ENCODE data around the gene HHAT.
A peak's percentile ranks its signal among the peaks of the same experiment; 100 is the strongest.

HHAT gene

GRCh38 chr1:210339500-210339899 is 10.8 kb downstream of the HHAT start:
- no peak overlapping the region for H3K4me3 ChIP-seq (ENCODE audit: low read depth, low read length)
- no peak for TF ChIP-seq CTCF (IDR thresholded peaks at IDR 0.05; ENCODE audit: borderline replicate concordance, insufficient read depth, low read depth, low read length)

GRCh38 chr1:210340311-210340710 is 11.6 kb downstream of the HHAT start:
- no peak overlapping the region for H3K4me3 ChIP-seq (ENCODE audit: low read depth, low read length)
- TF ChIP-seq CTCF (IDR thresholded peaks at IDR 0.05; ENCODE audit: borderline replicate concordance, insufficient read depth, low read depth, low read length) = no peak

GRCh38 chr1:210340841-210341240 is 12.1 kb downstream of the HHAT start:
- no peak for TF ChIP-seq CTCF (IDR thresholded peaks at IDR 0.05; ENCODE audit: borderline replicate concordance, insufficient read depth, low read depth, low read length)

GRCh38 chr1:210342986-210343780 is 14.5 kb downstream of the HHAT start:
- H3K4me3 ChIP-seq (ENCODE audit: low read depth, low read length) = peak overlapping the region; percentile 8
- TF ChIP-seq CTCF (IDR thresholded peaks at IDR 0.05; ENCODE audit: borderline replicate concordance, insufficient read depth, low read depth, low read length) = no peak

More at GRCh38 chr1:210340841-210341240, 12.1 kb downstream of the HHAT start:
- no peak overlapping the region for H3K4me3 ChIP-seq (ENCODE audit: low read depth, low read length)

DNA sequence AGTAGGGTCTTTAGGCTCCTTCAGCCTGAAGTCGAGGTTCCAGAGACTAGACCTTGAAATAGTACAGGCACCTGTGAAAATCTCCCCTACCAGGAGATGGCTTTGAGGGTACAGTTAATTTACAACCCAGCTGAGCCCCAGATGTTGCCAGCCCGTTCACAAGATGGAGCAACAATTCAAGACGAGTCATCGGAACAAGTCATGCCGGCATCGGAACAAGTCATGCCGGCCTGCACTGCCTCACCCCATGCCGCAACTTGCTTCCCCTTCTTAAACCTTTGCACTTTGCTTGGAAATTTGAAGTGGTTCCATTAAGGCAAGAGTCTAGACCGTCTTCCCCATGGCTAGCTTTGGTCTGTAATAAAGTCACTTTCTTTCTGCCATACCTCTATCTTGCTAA is 16.0 kb downstream of the HHAT start:
- H3K4me3 ChIP-seq (ENCODE audit: low read depth, low read length) = no peak overlapping the region
- TF ChIP-seq CTCF (IDR thresholded peaks at IDR 0.05; ENCODE audit: borderline replicate concordance, insufficient read depth, low read depth, low read length) = no peak

GRCh38 chr1:210347112-210347511 is 18.4 kb downstream of the HHAT start:
- TF ChIP-seq CTCF (IDR thresholded peaks at IDR 0.05; ENCODE audit: borderline replicate concordance, insufficient read depth, low read depth, low read length) = no peak
- H3K4me3 ChIP-seq (ENCODE audit: low read depth, low read length) = no peak overlapping the region

DNA sequence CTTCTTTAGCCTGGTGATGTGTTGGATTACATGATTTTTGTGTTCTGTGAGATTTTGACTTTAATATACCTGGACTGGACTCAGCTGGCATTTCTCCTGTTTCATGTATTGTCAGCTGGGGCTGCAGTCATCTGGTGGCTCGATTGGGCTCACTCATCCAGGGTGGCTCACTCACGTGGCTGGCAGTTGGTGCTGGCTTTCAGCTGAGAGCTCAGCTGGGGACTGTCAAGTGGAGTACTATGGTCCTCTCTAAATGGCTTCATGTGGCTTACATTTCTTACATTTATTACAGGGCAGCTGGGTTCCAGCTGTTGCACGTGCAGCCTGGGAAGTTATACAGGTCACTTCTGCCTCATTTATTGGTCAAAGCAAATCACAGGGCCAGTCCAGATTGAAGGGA is 22.8 kb downstream of the HHAT start:
- H3K4me3 ChIP-seq (ENCODE audit: low read depth, low read length) = no peak overlapping the region
- TF ChIP-seq CTCF (IDR thresholded peaks at IDR 0.05; ENCODE audit: borderline replicate concordance, insufficient read depth, low read depth, low read length) = no peak

Measured in GM12875 (cell line).